Thyroid gland (tissue), 4 donors: ENCODE measurements around the gene KCNAB2. TPM values are rescaled to one million over a fixed set of nuclear protein-coding genes. Genes with fewer than 3 reads are reported as not detected.

Source experiments
- DNase-seq, 2 donors: peaks; one replicate each; pipeline ENCODE4 v3.0.0-alpha.2; 2019
- H3K27ac ChIP-seq, 3 donors: fragments of 200-600 bp; sonication (generic); 1 replicate in 2 of 3; 2 replicates in 1 of 3; pipeline ENCODE4 v1.5.1; 2016 to 2019; ENCODE audit warnings: mild to moderate bottlenecking in 1 of 3, moderate library complexity in 1 of 3
- H3K27me3 ChIP-seq: fragments of 200-600 bp; sonication (generic); one replicate; pipeline ENCODE4 v1.5.1; 2019
- H3K36me3 ChIP-seq, 2 donors: fragments of 200-600 bp; sonication (generic); one replicate each; pipeline ENCODE4 v1.5.1; 2016 to 2019
- H3K4me1 ChIP-seq, 2 donors: fragments of 200-600 bp; sonication (generic); one replicate each; pipeline ENCODE4 v1.5.1; 2017 to 2019
- H3K4me3 ChIP-seq, 3 donors: fragments of 200-600 bp; sonication (generic); replicated peaks in 1 of 3; 1 replicate in 2 of 3; 2 replicates in 1 of 3; pipeline ENCODE4 v1.5.1; 2016; ENCODE audit warnings: mild to moderate bottlenecking in 1 of 3
- H3K9me3 ChIP-seq: fragments of 200-600 bp; sonication (generic); one replicate; pipeline ENCODE4 v1.5.1; 2017
- POLR2A ChIP-seq, 2 donors: fragments of 450-650 bp; IDR thresholded peaks; one replicate each; pipeline ENCODE4 v1.6.1; 2017; ENCODE audit warnings: antibody characterized with exemption in 2 of 2, mild to moderate bottlenecking in 2 of 2, moderate library complexity in 1 of 2
- WGBS, 2 donors: methylation state at CpG; one replicate each; pipeline ENCODE4 v1.1.5; 2017; 5-methylcytosine and 5-hydroxymethylcytosine counted together
- intact Hi-C: fragments of 100-400 bp; cut with DNase I; formaldehyde crosslinking; loops from one replicate; pipeline ENCODE4 v1.15.1; 2023
- total RNA-seq, 4 donors: library from RNA; depleted of rRNA; stranded (reverse); fragments of >200 nt; gene quantifications; one replicate each; pipeline ENCODE4 v1.2.3, GENCODE V29; 2016
- TF ChIP-seq, protein P1 (sequence below), 6 experiments: fragments of 200-600 bp in 3 of 6; fragments of 450-650 bp in 3 of 6; sonication (generic) in 3 of 6; IDR thresholded peaks; one replicate each; pipeline ENCODE4 v1.5.1; 2016 to 2019; ENCODE audit warnings: antibody characterized with exemption in 6 of 6, mild to moderate bottlenecking in 2 of 6, inconsistent platforms in 1 of 6, moderate library complexity in 1 of 6

KCNAB2 gene
- 1 to 10 TPM; 3.1 to 7.3 (median 6.1) TPM for total RNA-seq

DNA sequence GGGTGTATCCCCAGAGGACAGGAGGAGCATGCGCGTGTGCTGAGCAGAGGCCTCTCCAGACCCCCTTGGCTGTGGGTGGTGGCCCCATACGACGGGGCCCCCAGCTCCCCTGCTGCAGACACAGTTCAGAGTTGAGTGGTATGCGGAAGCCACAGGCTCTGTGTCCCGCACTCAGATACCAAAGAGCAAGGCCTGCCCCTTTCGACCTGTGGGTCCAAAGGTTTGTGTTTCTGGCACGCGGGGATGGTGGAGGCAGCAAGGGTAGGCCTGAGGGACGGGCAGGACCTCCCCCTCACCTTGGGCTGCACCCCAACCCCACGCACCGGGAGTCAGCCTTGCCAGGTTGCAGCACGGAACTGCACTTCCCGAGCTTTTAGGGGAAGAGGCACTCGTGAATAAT lies at the start of gene KCNAB2:
TSS of gene KCNAB2 (plus strand) at position 328 of the 400 bp plus-strand sequence. CDS start 5,649 bp downstream, outside the sequence.
- Histone ChIP-seq H3K27ac (no peak within 1 kb of the TSS), H3K27me3 (no peaks in the 10 kb centered on the region), H3K4me1 (no peaks in the 10 kb centered on the region), H3K9me3 (no peaks in the 10 kb centered on the region), H3K4me3 (no peak within 1 kb of the TSS), H3K36me3 (no peaks in the 10 kb centered on the region)
- TF ChIP-seq, protein P1, sequence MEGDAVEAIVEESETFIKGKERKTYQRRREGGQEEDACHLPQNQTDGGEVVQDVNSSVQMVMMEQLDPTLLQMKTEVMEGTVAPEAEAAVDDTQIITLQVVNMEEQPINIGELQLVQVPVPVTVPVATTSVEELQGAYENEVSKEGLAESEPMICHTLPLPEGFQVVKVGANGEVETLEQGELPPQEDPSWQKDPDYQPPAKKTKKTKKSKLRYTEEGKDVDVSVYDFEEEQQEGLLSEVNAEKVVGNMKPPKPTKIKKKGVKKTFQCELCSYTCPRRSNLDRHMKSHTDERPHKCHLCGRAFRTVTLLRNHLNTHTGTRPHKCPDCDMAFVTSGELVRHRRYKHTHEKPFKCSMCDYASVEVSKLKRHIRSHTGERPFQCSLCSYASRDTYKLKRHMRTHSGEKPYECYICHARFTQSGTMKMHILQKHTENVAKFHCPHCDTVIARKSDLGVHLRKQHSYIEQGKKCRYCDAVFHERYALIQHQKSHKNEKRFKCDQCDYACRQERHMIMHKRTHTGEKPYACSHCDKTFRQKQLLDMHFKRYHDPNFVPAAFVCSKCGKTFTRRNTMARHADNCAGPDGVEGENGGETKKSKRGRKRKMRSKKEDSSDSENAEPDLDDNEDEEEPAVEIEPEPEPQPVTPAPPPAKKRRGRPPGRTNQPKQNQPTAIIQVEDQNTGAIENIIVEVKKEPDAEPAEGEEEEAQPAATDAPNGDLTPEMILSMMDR (IDR thresholded peaks at IDR 0.05) = no peak
- intact Hi-C loops = no loop called here
- no peak for DNase-seq
- WGBS, 2 donors = 74 to 78% methylated on average over 4 to 15 of the region's 15 CpGs

DNA sequence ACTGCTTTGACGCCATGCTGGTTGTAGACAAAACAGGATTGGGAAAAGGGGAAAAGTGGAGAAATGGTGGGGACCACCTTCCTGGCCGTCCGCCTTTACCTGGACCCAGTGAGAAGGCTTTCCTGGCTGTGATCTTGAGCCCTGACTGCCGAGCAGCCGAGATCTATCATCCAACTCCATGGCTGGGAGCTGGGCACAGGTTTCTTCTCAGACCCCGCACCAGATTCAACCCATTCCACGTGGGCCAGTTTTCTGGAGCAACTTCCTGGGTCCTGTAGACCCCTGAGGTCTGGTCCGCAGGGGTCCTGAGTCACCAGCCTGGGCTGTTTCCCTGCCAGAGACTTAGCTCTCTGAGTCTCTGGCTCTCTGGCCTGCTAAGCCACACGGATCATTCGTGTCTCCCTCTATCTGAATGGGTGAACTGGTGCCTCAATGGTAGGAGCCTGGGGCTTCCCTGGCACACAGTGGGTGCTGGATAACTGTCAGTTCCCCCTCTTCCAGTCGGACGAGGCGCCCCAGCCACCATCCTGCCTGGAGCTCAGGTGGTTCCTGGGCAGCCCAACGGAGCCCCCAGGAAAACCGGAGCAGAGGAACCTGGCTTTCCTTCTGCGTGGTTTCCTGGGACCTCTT lies 48.9 kb upstream of the KCNAB2 start:
- Histone ChIP-seq H3K27me3 (no peaks in the 10 kb centered on the region), H3K27ac (no peak overlapping the region), H3K4me3 (no peak overlapping the region), H3K9me3 (no peaks in the 10 kb centered on the region), H3K4me1 (peaks cover 8 to 9% of the 10 kb centered on the region in 2 donors), H3K36me3 (no peaks in the 10 kb centered on the region)
- TF ChIP-seq, protein P1 (IDR thresholded peaks at IDR 0.05) = no peak
- TF ChIP-seq POLR2A (IDR thresholded peaks at IDR 0.05) = no peak
- intact Hi-C loops = no loop called here
- 81 to 87% methylated on average over 13 to 16 of the region's 16 CpGs for WGBS, 2 donors
- DNase-seq = no peak

DNA sequence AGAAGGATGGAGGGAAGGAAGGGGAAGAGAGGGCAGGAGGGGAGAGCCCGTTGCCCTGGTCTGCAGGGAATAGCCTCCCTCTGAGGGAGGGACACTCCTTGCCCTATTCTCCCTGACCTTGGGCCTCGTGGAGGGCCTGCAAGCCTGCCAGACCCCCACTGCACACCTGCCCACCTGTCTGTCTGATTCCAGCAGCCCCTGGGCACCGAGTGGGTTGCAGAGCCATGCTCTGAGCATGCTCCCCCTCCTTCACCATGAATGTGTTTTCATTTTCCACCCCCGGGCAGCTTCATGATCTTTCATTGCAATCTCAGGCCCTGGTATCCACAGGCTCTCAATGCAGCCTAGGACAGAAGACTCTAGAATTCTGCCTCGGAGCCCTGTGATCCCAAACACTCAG lies 48.4 kb upstream of the KCNAB2 start:
- TF ChIP-seq, protein P1 (IDR thresholded peaks at IDR 0.05) = no peak
- TF ChIP-seq POLR2A (IDR thresholded peaks at IDR 0.05) = no peak
- DNase-seq = no peak
- Histone ChIP-seq H3K27me3 (no peaks in the 10 kb centered on the region), H3K4me1 (peaks cover 8 to 9% of the 10 kb centered on the region in 2 donors), H3K27ac (no peak overlapping the region), H3K9me3 (no peaks in the 10 kb centered on the region), H3K4me3 (no peak overlapping the region), H3K36me3 (no peaks in the 10 kb centered on the region)
- WGBS, 2 donors = 59 to 63% methylated on average over 5 of the region's 5 CpGs
- intact Hi-C loops = no loop called here

DNA sequence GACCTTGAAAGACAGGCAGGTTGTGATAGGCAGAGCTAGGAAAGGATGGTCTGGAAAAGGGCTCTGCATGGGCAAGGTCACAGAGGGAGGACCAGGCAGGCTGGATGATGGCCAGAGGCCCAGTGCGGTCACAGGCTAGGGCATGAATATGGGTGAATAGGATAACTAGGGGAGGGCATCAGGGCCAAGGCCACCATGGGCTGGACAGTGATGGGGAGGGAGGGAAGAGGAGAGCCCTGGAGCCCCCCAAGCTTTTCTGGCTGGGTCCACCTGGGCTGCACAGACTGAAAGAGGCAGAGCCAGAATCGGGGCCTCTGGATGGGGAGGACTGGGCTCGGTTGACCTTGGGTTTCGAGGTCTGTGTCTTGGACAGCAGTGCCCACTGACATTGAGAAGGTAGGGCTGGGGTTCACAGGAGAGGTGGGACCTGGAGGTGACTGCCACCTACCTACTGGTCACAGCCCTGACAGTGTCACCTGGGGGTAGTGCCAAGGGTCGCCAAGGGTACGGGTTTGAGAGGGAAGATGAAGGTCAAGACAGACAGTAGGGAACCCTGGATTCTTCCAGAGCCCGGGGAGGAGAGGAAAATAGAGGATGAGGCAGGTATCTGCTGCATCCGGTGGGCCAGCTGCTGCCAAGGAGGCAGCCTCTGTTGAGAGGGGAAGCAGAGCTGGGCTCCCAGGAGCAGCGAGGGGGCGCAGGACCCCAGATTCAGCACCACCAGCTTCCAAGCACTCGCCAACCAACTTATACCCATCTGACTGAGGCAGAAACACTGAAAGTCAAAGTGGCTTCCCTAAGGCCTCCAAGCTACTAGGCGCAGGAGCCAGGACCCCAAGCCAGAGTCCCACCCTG lies 47.4 kb upstream of the KCNAB2 start:
- intact Hi-C loops = no loop called here

More for the DNA sequence above, 47.4 kb upstream of the KCNAB2 start:
- H3K4me1 ChIP-seq = peaks cover 3 to 4% of the 10 kb centered on the region in 2 donors
- H3K9me3 ChIP-seq = no peaks in the 10 kb centered on the region
- DNase-seq = no peak
- H3K27ac ChIP-seq = no peak overlapping the region
- TF ChIP-seq POLR2A (IDR thresholded peaks at IDR 0.05) = no peak
- TF ChIP-seq, protein P1 (IDR thresholded peaks at IDR 0.05) = no peak
- H3K27me3 ChIP-seq = no peaks in the 10 kb centered on the region
- 94 to 96% methylated on average over 10 to 12 of the region's 12 CpGs for WGBS, 2 donors
- no peak overlapping the region for H3K4me3 ChIP-seq
- H3K36me3 ChIP-seq = no peaks in the 10 kb centered on the region
